Measurements from ENCODE around the gene SGK1.
"Not testable (repeated sequence)": the region's sequence is repeated elsewhere in the genome, so short reads cannot be mapped to it uniquely, and the experiment has no call there.

SGK1 gene

GRCh38 chr6:134299236-134299635 lies 18.7 kb downstream of the SGK1 start:
- no peak for DNase-seq

- DNase-seq: no peak
These were observed 21.1 kb downstream of the SGK1 start for GRCh38 chr6:134296762-134297161.

GRCh38 chr6:134295953-134296553 lies 21.9 kb downstream of the SGK1 start:
- no peak for DNase-seq

GRCh38 chr6:134293659-134294161 lies 24.2 kb downstream of the SGK1 start:
- DNase-seq: no peak

- DNase-seq: no peak
These were observed 26.8 kb downstream of the SGK1 start for GRCh38 chr6:134291156-134291555.

GRCh38 chr6:134289204-134289575 lies 28.7 kb downstream of the SGK1 start:
- DNase-seq: no peak

GRCh38 chr6:134288538-134289203 lies 29.2 kb downstream of the SGK1 start:
- DNase-seq: no peak

GRCh38 chr6:134287859-134288537 lies 29.9 kb downstream of the SGK1 start:
- DNase-seq: no peak

GRCh38 chr6:134282816-134283215 lies 35.1 kb downstream of the SGK1 start:
- no peak for DNase-seq

GRCh38 chr6:134281388-134281787 lies 36.5 kb downstream of the SGK1 start:
- DNase-seq: no peak

GRCh38 chr6:134278000-134278399 lies 39.9 kb downstream of the SGK1 start:
- no peak for DNase-seq

GRCh38 chr6:134276891-134277377 lies 41.0 kb downstream of the SGK1 start:
- peak; percentile 21 for DNase-seq

- no peak for DNase-seq
These were observed 45.5 kb downstream of the SGK1 start for GRCh38 chr6:134272374-134272773.

GRCh38 chr6:134267917-134268361 lies 50.0 kb downstream of the SGK1 start:
- no peak for DNase-seq

- no peak for DNase-seq
These were observed 51.1 kb downstream of the SGK1 start for GRCh38 chr6:134266776-134267175.

- DNase-seq: no peak
These were observed 56.1 kb downstream of the SGK1 start for GRCh38 chr6:134261766-134262165.

GRCh38 chr6:134258849-134259306 lies 59.0 kb downstream of the SGK1 start:
- DNase-seq: no peak

GRCh38 chr6:134257516-134257915 lies 60.4 kb downstream of the SGK1 start:
- no peak for DNase-seq

- no peak for DNase-seq
These were observed 61.0 kb downstream of the SGK1 start for GRCh38 chr6:134256862-134257261.

GRCh38 chr6:134255280-134255679 lies 62.6 kb downstream of the SGK1 start:
- not testable (repeated sequence) for DNase-seq

- no peak for DNase-seq
These were observed 63.8 kb downstream of the SGK1 start for GRCh38 chr6:134254118-134254517.

- DNase-seq: no peak
These were observed 64.2 kb downstream of the SGK1 start for GRCh38 chr6:134253681-134254080.

- DNase-seq: no peak
These were observed 66.6 kb downstream of the SGK1 start for GRCh38 chr6:134251320-134251719.

- DNase-seq: no peak
These were observed 67.1 kb downstream of the SGK1 start for GRCh38 chr6:134250776-134251175.

Measured in activated T-cell treated with anti-CD3 and anti-CD28 coated beads, Interleukin-2, amount 50 U/mL, for 1 hour (primary cell).